Caco-2 (cell line): ENCODE results near the gene CHIT1. TPM values are rescaled to one million over a fixed set of nuclear protein-coding genes. Genes with fewer than 3 reads are reported as not detected.

Source experiments
- BruUV-seq: library from RNA; stranded (reverse); fragments of 400-500 nt; replicated peaks from 2 replicates; lab custom pipeline; 2021; lab: Mats Ljungman, UMichigan
- CTCF ChIA-PET: fragments of 300-600 bp; sonication (Branson Sonifier 250); formaldehyde crosslinking; loops from one replicate; lab custom pipeline; 2022; ENCODE audit warnings: antibody characterized with exemption; lab: Charles Lee
- POLR2A ChIA-PET: fragments of 300-600 bp; sonication (Branson Sonifier 250); formaldehyde crosslinking; loops from one replicate; lab custom pipeline; 2022; ENCODE audit warnings: antibody characterized with exemption; lab: Charles Lee
- DNase-seq, 2 experiments: peaks; one replicate each; pipeline versions ENCODE4 v3.0.0 to v3.0.0-alpha.2; 2020 to 2022
- H3K27me3 ChIP-seq: replicated peaks from 2 replicates; pipeline ENCODE4 v1.6.0; 2011; ENCODE audit warnings: low read length; ENCODE audit not compliant: control insufficient read depth, insufficient read depth
- H3K36me3 ChIP-seq: 2 replicates; pipeline ENCODE4 v1.5.1; 2011; ENCODE audit warnings: low read length; ENCODE audit not compliant: control insufficient read depth, insufficient read depth
- H3K4me1 ChIP-seq: fragments of 250-450 bp; sonication (Bioruptor Pico); 2 replicates; pipeline ENCODE4 v1.5.1; 2020; ENCODE audit warnings: mild to moderate bottlenecking
- H3K4me3 ChIP-seq: 2 replicates; pipeline ENCODE4 v1.5.1; 2011; ENCODE audit warnings: low read depth, mild to moderate bottlenecking, control low read depth, low read length
- H3K9me3 ChIP-seq: fragments of 250-450 bp; sonication (Bioruptor Pico); 2 replicates; pipeline ENCODE4 v1.5.1; 2020; ENCODE audit warnings: mild to moderate bottlenecking, moderate library complexity
- H3K27ac Mint-ChIP-seq: one replicate; pipeline ENCODE4 v1.8.0; 2022; ENCODE audit warnings: mixed read lengths; ENCODE audit not compliant: unreplicated experiment
- H3K27me3 Mint-ChIP-seq: one replicate; pipeline ENCODE4 v1.8.0; 2022; ENCODE audit warnings: mixed read lengths; ENCODE audit not compliant: insufficient read depth, unreplicated experiment
- H3K36me3 Mint-ChIP-seq: one replicate; pipeline ENCODE4 v1.8.0; 2022; ENCODE audit warnings: mild to moderate bottlenecking, mixed read lengths; ENCODE audit not compliant: insufficient read depth, unreplicated experiment
- H3K4me1 Mint-ChIP-seq: one replicate; pipeline ENCODE4 v1.8.0; 2022; ENCODE audit warnings: low read depth, mixed read lengths; ENCODE audit not compliant: unreplicated experiment
- H3K4me3 Mint-ChIP-seq: one replicate; pipeline ENCODE4 v1.8.0; 2022; ENCODE audit warnings: mild to moderate bottlenecking, moderate library complexity, mixed read lengths; ENCODE audit not compliant: unreplicated experiment
- H3K9me3 Mint-ChIP-seq: one replicate; pipeline ENCODE4 v1.8.0; 2022; ENCODE audit warnings: mixed read lengths; ENCODE audit not compliant: unreplicated experiment
- CTCF ChIP-seq, 2 experiments: fragments of 200-600 bp in 1 of 2; IDR thresholded peaks; 1 replicate in 1 of 2; 2 replicates in 1 of 2; pipeline versions ENCODE4 v1.5.1 to v1.8.0; 2011 to 2022; ENCODE audit warnings: antibody characterized with exemption in 1 of 2, control low read depth in 1 of 2, inconsistent platforms in 1 of 2, low read depth in 1 of 2, low read length in 1 of 2, mild to moderate bottlenecking in 1 of 2, moderate library complexity in 1 of 2; ENCODE audit not compliant: insufficient read depth in 1 of 2, severe bottlenecking in 1 of 2, unreplicated experiment in 1 of 2
- intact Hi-C: fragments of 100-400 bp; cut with micrococcal nuclease; formaldehyde crosslinking; loops from one replicate; pipeline ENCODE4 v1.10.0; 2022; ENCODE audit not compliant: unreplicated experiment
- total RNA-seq: library from RNA; stranded (reverse); gene quantifications from 2 replicates; pipeline ENCODE4 v1.2.3, GENCODE V29; 2022

Gene CHIT1
- total RNA-seq, 1 experiment from 2014 or later, result not detected

- Histone ChIP-seq H3K9me3 (no peaks in the 10 kb centered on the region), H3K4me3 (no peak overlapping the region), H3K36me3 (no peaks in the 10 kb centered on the region), H3K27me3 (no peaks in the 10 kb centered on the region), H3K4me1 (peaks cover 75% of the 10 kb centered on the region)
- intact Hi-C loops, result no loop called here
- TF ChIP-seq CTCF (IDR thresholded peaks at IDR 0.05; ENCODE audit: insufficient read depth in 1 of 2, low read depth in 1 of 2, low read length in 1 of 2, severe bottlenecking in 1 of 2, unreplicated experiment in 1 of 2), result no peak
- H3K9me3 Mint-ChIP-seq, result no peaks in the 10 kb centered on the region
- CTCF ChIA-PET, result interaction anchor here (0.5 kb wide), 1 partner anchor 157 kb away, joined by 3 read pairs; no protein-coding TSS in a partner anchor
- H3K27ac Mint-ChIP-seq, result peak overlapping the region; percentile 72
- H3K4me3 Mint-ChIP-seq, result no peak overlapping the region
- peaks cover 48% of the 10 kb centered on the region for H3K4me1 Mint-ChIP-seq
- POLR2A ChIA-PET, result no interaction called here
- H3K27me3 Mint-ChIP-seq, result no peaks in the 10 kb centered on the region
- no TSS peak for BruUV-seq
- DNase-seq, result no peak
- no peaks in the 10 kb centered on the region for H3K36me3 Mint-ChIP-seq
These were observed 21.7 kb downstream of the CHIT1 start for GRCh38 chr1:203207751-203208150.

GRCh38 chr1:203206129-203206687 lies 23.3 kb downstream of the CHIT1 start:
- DNase-seq, result peak; percentile 39 to 51
- Mint-ChIP-seq H3K4me3 (no peak overlapping the region), H3K36me3 (no peaks in the 10 kb centered on the region), H3K9me3 (peaks cover 4% of the 10 kb centered on the region), H3K27ac (peak overlapping the region; percentile 58), H3K27me3 (no peaks in the 10 kb centered on the region), H3K4me1 (peaks cover 51% of the 10 kb centered on the region)
- H3K9me3 ChIP-seq, result no peaks in the 10 kb centered on the region
- H3K4me3 ChIP-seq, result no peak overlapping the region
- POLR2A ChIA-PET, result no interaction called here
- no peaks in the 10 kb centered on the region for H3K27me3 ChIP-seq
- no peak for TF ChIP-seq CTCF (IDR thresholded peaks at IDR 0.05; ENCODE audit: insufficient read depth in 1 of 2, low read depth in 1 of 2, low read length in 1 of 2, severe bottlenecking in 1 of 2, unreplicated experiment in 1 of 2)
- no peaks in the 10 kb centered on the region for H3K36me3 ChIP-seq
- BruUV-seq, result no TSS peak
- peaks cover 60% of the 10 kb centered on the region for H3K4me1 ChIP-seq
- CTCF ChIA-PET, result interaction anchor here (1.0 to 1.6 kb wide), 3 partner anchors 10 to 79 kb away, joined by 3 to 4 read pairs (median 3); partner anchors contain the start of gene ADORA1
- intact Hi-C loops, result no loop called here

GRCh38 chr1:203204756-203205155 lies 24.7 kb downstream of the CHIT1 start:
- ChIA-PET CTCF (no interaction called here), POLR2A (interaction anchor here (0.9 kb wide), 1 partner anchor 198 kb away, joined by 3 read pairs; no protein-coding TSS in a partner anchor)
- no peak overlapping the region for H3K4me3 Mint-ChIP-seq
- H3K27ac Mint-ChIP-seq, result peak overlapping the region; percentile 43
- Histone ChIP-seq H3K36me3 (no peaks in the 10 kb centered on the region), H3K9me3 (no peaks in the 10 kb centered on the region), H3K4me3 (no peak overlapping the region), H3K4me1 (peaks cover 51% of the 10 kb centered on the region), H3K27me3 (no peaks in the 10 kb centered on the region)
- no peak for DNase-seq
- BruUV-seq, result no TSS peak
- H3K27me3 Mint-ChIP-seq, result no peaks in the 10 kb centered on the region
- intact Hi-C loops, result no loop called here
- no peak for TF ChIP-seq CTCF (IDR thresholded peaks at IDR 0.05; ENCODE audit: insufficient read depth in 1 of 2, low read depth in 1 of 2, low read length in 1 of 2, severe bottlenecking in 1 of 2, unreplicated experiment in 1 of 2)
- peaks cover 13% of the 10 kb centered on the region for H3K9me3 Mint-ChIP-seq
- H3K36me3 Mint-ChIP-seq, result no peaks in the 10 kb centered on the region
- peaks cover 57% of the 10 kb centered on the region for H3K4me1 Mint-ChIP-seq
